Muscle layer of colon (tissue), 2 donors: Measurements from ENCODE around the gene STIL.

Experiments
- H3K27ac ChIP-seq: one replicate; pipeline ENCODE4 v1.7.0; 2013; ENCODE audit warnings: low read depth, mild to moderate bottlenecking, low read length, moderate library complexity
- H3K27me3 ChIP-seq, 2 donors: one replicate each; pipeline ENCODE4 v1.7.0; 2013; ENCODE audit warnings: low read length in 2 of 2, mild to moderate bottlenecking in 2 of 2; ENCODE audit not compliant: insufficient read depth in 2 of 2, control insufficient read depth in 1 of 2
- H3K36me3 ChIP-seq: one replicate; pipeline ENCODE4 v1.7.0; 2013; ENCODE audit warnings: mild to moderate bottlenecking, low read length; ENCODE audit not compliant: insufficient read depth
- H3K4me1 ChIP-seq: one replicate; pipeline ENCODE4 v1.7.0; 2013; ENCODE audit warnings: mild to moderate bottlenecking, low read length; ENCODE audit not compliant: insufficient read depth
- H3K4me3 ChIP-seq, 2 donors: one replicate each; pipeline ENCODE4 v1.7.0; 2013; ENCODE audit warnings: low read length in 2 of 2, low read depth in 1 of 2, mild to moderate bottlenecking in 1 of 2, moderate library complexity in 1 of 2
- H3K9ac ChIP-seq: one replicate; pipeline ENCODE4 v1.7.0; 2013; ENCODE audit warnings: low read length
- H3K9me3 ChIP-seq: one replicate; pipeline ENCODE4 v1.7.0; 2013; ENCODE audit warnings: mild to moderate bottlenecking, low read length
- donor health status: abdominal sarcoma.
- donor health status: Adenocarcinoma of cecum.

STIL gene

GRCh38 chr1:47232187-47232874 lies 81.6 kb downstream of the STIL start, which contains the start of gene TAL1:
TSS of gene TAL1 (minus strand) at chr1:47232225. CDS start at chr1:47225888, 6,337 bp downstream.
- peaks cover 55 to 61% of the 10 kb centered on the region in 2 donors for H3K27me3 ChIP-seq
- no peak within 1 kb of the TSS for H3K9ac ChIP-seq
- H3K9me3 ChIP-seq: no peaks in the 10 kb centered on the region
- H3K4me1 ChIP-seq: peaks cover 7% of the 10 kb centered on the region
- no peaks in the 10 kb centered on the region for H3K36me3 ChIP-seq
- peak within 1 kb of the TSS in 1 of 2 donors; percentile 48 for H3K4me3 ChIP-seq
- H3K27ac ChIP-seq: no peak within 1 kb of the TSS

GRCh38 chr1:47231301-47232186 lies 82.4 kb downstream of the STIL start:
- H3K27me3 ChIP-seq: peaks cover 62 to 69% of the 10 kb centered on the region in 2 donors
- H3K4me3 ChIP-seq: peak overlapping the region in 1 of 2 donors; percentile 48
- H3K4me1 ChIP-seq: peaks cover 7% of the 10 kb centered on the region
- no peak overlapping the region for H3K9ac ChIP-seq
- no peaks in the 10 kb centered on the region for H3K36me3 ChIP-seq
- H3K27ac ChIP-seq: no peak overlapping the region
- H3K9me3 ChIP-seq: no peaks in the 10 kb centered on the region

GRCh38 chr1:47230692-47231300 lies 83.2 kb downstream of the STIL start:
- Histone ChIP-seq H3K9me3 (no peaks in the 10 kb centered on the region), H3K27ac (no peak overlapping the region), H3K4me3 (no peak overlapping the region), H3K36me3 (no peaks in the 10 kb centered on the region), H3K27me3 (peaks cover 69 to 75% of the 10 kb centered on the region in 2 donors), H3K4me1 (peaks cover 7% of the 10 kb centered on the region), H3K9ac (no peak overlapping the region)

GRCh38 chr1:47229886-47230691 lies 83.9 kb downstream of the STIL start:
- H3K4me1 ChIP-seq: peaks cover 7% of the 10 kb centered on the region

GRCh38 chr1:47229031-47229885 lies 84.7 kb downstream of the STIL start:
- peaks cover 7% of the 10 kb centered on the region for H3K4me1 ChIP-seq
- no peaks in the 10 kb centered on the region for H3K36me3 ChIP-seq
- H3K27me3 ChIP-seq: peaks cover 78 to 88% of the 10 kb centered on the region in 2 donors
- H3K9me3 ChIP-seq: no peaks in the 10 kb centered on the region
- peak overlapping the region in 1 of 2 donors; percentile 21 for H3K4me3 ChIP-seq
- no peak overlapping the region for H3K27ac ChIP-seq
- H3K9ac ChIP-seq: no peak overlapping the region

More at GRCh38 chr1:47229886-47230691, 83.9 kb downstream of the STIL start:
- no peaks in the 10 kb centered on the region for H3K36me3 ChIP-seq
- peaks cover 70 to 80% of the 10 kb centered on the region in 2 donors for H3K27me3 ChIP-seq
- H3K9me3 ChIP-seq: no peaks in the 10 kb centered on the region
- no peak overlapping the region for H3K9ac ChIP-seq
- no peak overlapping the region for H3K4me3 ChIP-seq
- H3K27ac ChIP-seq: no peak overlapping the region

GRCh38 chr1:47228644-47229030 lies 85.3 kb downstream of the STIL start:
- peaks cover 81 to 93% of the 10 kb centered on the region in 2 donors for H3K27me3 ChIP-seq
- H3K36me3 ChIP-seq: no peaks in the 10 kb centered on the region
- H3K9me3 ChIP-seq: no peaks in the 10 kb centered on the region
- H3K4me3 ChIP-seq: no peak overlapping the region
- H3K4me1 ChIP-seq: peaks cover 7% of the 10 kb centered on the region
- H3K9ac ChIP-seq: no peak overlapping the region
- no peak overlapping the region for H3K27ac ChIP-seq

GRCh38 chr1:47227341-47228232 lies 86.4 kb downstream of the STIL start:
- Histone ChIP-seq H3K4me1 (peaks cover 7% of the 10 kb centered on the region), H3K27me3 (peaks cover 84 to 94% of the 10 kb centered on the region in 2 donors)

GRCh38 chr1:47226839-47227215 lies 87.1 kb downstream of the STIL start:
- Histone ChIP-seq H3K9me3 (no peaks in the 10 kb centered on the region), H3K27ac (no peak overlapping the region), H3K4me3 (no peak overlapping the region), H3K4me1 (peaks cover 7% of the 10 kb centered on the region), H3K9ac (no peak overlapping the region), H3K27me3 (peaks cover 83 to 92% of the 10 kb centered on the region in 2 donors), H3K36me3 (no peaks in the 10 kb centered on the region)

More at GRCh38 chr1:47227341-47228232, 86.4 kb downstream of the STIL start:
- no peaks in the 10 kb centered on the region for H3K36me3 ChIP-seq
- H3K27ac ChIP-seq: no peak overlapping the region
- no peak overlapping the region for H3K4me3 ChIP-seq
- H3K9me3 ChIP-seq: no peaks in the 10 kb centered on the region
- H3K9ac ChIP-seq: no peak overlapping the region

- no peak overlapping the region for H3K27ac ChIP-seq
- H3K27me3 ChIP-seq: peaks cover 77 to 86% of the 10 kb centered on the region in 2 donors
- H3K9ac ChIP-seq: no peak overlapping the region
- peaks cover 1% of the 10 kb centered on the region for H3K4me1 ChIP-seq
- H3K9me3 ChIP-seq: no peaks in the 10 kb centered on the region
- no peaks in the 10 kb centered on the region for H3K36me3 ChIP-seq
- no peak overlapping the region for H3K4me3 ChIP-seq
Measured at GRCh38 chr1:47226121-47226838, 87.7 kb downstream of the STIL start.
